ENCODE measurements around the gene BNIP3. TPM values are rescaled to one million over a fixed set of nuclear protein-coding genes. Genes with fewer than 3 reads are reported as not detected.
"Not testable (repeated sequence)": the region's sequence is repeated elsewhere in the genome, so short reads cannot be mapped to it uniquely, and the experiment has no call there.

The BNIP3 gene
- total RNA-seq, 1 donor from 2014 or later, result 35.1 TPM

DNA sequence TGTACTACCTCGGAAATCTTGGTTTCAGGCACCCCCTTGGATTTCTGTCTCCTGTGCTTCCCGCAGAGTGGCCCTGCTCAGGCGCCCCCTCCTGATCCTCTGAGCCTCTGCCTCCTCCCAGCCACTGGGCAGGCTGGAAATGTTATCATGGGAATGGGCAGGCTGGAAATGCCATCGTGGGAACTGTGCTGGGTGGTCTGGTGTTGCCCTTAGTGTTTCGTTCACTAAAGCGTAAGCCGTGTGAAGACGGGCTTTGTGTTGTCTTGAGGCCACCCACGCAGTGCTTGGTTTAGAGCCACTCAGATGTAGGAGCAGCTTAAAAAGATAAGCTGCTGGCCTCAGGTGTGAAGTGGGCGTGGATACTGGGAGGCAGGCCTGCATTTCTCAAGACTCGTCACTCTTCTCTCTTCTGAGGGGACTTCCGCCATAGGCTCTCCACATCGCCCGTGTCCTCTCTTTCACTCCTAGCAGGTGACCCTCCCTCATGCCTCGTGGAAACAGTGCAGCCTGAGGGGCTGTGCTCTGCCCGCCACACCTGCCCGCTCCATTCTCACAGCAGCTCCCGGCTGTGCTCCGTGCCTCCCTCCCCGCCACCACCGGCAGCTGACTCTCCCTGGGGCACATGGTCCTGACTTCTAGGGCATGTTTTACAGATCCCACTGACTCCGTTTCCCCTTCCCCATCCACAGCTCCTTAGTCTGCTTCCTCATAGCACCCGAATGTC is 52.4 kb downstream of the BNIP3 start:
- DNase-seq, result no peak

DNA sequence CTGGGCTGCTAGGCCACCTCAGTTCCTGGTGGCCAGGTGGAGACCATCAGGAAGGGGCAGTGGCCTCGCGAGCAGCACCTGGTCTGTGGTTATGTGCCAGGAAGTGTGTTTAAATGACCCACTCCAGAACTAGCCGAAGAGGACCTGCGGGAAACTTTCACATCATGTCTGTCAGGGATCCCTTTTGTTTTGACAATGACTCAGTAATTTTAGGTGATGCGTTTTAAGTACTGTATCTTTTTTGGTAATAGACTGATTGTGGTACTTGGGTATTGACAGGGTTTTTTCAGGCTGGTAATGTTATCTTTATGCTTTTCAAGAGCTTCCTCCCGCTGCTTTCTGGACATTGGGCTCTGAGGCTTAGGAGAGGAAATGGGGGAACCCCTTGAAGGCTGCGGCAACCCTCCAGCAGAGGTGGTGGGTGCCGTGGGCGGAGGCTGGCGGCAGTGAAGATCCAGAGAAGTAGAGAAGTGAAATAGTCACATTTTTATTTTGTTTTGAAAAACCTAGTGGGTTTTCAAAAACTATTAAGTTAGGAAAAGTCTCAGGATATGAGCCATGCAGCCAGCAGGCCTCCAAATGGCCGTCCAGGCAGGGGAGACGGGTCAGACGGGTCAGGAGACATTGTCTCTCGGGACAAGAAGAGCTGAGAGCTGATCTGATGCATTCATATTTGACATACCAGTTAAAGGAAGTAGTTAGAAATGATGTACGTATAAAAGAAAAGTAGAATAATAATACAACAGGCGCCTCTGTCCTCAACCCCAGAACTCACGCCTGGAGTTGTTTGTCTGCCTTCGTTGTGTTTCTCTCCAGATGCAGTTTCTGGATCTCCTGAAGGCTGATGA is 53.3 kb downstream of the BNIP3 start:
- DNase-seq, result no peak

DNA sequence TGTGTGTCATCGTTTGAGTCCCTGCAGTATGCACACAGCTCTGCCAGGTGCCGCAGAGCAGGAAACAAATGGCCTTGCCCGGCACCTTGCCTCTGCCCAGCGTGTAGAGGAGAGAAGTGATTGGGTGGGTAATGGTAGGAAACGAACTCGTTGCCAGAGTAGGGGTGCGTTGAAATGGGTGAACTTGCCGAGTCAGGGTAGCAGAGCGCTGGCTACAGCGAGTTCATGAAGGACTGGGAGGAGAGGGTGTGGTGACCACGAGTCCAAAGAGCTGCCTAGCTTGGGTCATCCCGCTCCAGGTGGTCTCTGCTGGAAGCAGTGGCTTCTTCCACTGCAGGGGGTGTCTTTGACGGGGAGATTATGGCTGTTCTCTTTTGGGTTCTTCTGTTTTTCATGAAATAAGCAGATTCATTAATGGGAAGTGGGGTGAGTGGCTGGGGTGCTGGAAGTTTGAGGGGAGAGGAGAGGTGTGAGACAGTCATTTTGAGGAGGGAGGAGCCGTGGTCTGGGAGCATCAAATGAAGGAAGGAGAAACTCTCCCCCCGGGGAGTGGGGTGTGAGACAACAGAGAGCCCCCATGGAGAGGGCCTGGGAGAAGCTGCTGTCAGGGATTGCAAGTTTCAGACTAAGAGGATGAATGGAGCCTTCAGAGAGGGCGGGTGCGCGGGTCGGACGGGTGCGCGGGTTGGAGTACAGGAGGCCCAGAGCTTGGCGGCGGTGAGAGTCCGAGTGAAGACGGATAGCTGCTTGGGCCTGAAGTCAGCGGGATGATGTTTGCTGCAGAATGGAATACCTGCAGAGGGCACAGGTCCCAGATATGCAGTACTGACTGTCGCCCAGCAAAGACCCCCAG is 54.8 kb downstream of the BNIP3 start:
- DNase-seq, result no peak

DNA sequence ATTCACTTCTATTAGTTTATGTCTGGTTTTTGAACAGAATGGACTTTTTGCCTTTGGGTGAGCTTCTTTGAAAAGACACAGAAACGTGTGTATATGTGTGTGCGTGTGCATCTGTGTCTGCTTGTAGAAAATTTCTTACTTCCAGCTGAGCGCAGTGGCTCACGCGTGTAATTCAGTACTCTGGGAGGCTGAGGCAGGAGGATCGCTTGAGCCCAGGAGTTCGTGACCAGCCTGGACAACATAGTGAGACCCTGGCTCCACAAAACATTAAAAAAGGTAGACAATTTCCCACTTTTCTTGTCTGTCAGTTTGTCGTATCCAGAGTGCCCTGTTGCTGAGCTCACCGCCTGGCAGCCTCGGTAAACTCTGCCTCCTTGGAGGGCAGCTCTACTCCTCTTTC is 55.5 kb downstream of the BNIP3 start:
- no peak for DNase-seq

DNA sequence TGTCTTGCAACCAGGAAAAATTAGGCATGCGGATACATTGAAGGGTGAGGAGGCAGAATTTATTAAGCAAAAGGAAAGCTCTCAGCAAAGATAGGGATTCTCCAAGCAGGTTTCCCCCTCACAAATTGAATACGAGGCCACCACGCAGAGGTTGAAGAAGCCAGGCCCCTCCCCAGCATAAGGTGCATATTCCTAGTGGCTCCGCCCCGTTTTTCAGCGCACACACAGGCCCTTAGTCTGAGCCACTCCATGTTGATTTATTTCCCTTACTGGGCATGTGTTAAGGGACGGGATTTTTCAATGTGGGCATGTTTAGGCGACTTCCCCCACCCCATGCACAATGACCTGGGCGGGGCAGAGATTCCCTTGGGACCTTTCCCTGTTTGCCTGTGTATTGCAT is 56.0 kb downstream of the BNIP3 start:
- DNase-seq, result no peak

DNA sequence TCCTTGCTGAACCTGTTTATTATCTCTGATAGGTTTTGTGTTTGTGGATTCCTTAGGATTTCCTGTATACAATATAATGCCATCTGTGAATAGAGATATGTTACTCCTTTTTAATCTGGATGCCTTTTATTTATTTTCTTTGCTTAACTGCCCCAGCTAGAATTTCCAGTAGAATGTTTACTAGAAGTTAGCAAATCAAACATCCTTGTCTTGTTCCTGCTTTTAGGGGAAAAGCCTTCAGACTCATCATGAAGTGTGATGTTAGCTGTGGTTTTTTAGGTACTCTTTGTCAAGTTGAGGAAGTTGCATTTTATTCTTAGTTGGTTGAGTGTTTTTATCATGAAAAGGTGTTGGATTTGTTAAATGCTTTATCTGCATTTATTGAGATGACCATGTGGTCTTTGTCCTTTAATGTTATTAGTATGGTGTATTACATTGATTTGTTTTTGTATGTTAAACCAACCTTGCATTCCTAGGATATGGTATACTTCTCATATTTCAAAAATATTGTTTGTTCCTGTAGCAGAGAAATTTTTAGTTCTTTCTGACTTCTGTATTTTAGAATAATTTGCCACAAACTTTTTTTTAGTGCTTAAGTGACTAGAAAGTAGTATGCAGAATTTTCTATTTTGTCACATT is 56.6 kb downstream of the BNIP3 start:
- no peak for DNase-seq

DNA sequence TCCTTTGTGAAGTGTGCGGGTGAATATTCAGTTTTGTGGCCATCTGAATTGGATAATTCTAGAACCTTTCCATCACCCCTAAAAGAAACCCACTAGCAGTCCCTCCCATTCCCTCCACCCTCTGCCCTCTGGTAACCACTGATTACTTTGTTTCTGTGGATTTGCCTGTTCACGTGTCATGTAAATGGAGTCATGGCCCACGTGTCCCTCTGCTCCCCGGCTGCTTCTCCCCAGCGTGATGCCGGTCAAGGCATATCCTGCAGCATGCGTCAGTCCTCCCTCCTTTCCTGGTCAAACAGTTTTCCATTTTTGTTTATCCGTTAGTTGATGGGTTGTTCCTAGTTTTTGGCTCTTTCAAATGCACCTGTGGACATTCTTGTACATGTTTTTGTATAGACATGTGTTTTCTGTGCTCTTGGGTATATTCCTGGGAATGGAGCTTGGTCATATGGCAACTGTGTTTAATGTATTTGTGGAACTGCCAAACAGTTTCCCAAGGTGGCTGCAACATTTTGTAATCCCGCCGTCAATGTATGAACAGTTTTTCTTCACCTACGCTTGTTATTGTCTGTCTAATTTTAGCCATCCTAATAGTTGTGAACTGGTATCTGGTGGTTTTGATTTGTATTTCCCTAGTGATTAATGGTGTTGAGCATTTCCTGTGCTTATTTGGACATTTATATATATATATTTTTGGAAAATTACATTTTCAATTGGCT is 58.5 kb downstream of the BNIP3 start:
- no peak for DNase-seq

DNA sequence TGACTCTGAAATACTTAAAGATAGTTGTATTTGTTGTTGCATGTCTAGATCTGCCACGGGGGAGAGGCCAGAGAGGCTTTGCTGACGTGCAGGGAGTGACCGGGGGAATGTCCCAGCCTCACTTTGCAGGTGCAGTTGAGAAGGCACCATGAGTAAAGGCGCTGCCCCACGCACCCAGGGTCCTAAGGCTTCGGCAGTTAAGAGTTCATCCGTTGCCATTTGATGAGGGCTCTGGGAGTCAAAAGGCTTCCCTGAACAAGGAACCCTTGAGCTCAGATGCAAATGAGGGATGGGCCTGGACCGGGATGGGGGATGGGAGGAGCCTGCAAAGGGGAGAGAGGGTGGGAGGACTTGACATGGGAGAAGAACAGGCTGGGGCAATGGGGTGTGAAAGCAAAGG is 60.5 kb downstream of the BNIP3 start:
- DNase-seq, result no peak

DNA sequence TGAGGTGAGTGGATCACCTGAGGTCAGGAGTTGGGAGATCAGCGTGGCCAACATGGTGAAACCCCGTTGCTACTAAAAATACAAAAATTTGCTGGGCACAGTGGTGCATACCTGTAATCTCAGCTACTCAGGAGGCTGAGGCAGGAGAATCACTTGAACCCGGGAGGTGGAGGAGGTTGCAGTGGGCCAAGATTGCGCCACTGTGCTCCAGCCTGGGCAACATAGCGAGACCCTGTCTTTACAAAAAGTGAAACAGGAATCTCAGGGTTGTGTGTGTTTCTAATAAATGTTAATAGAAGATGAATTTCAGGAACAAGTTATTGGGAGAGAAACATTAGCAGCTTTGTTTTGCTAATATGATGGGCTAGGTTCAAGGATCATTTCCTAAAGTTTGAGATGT is 61.0 kb downstream of the BNIP3 start:
- no peak for DNase-seq

DNA sequence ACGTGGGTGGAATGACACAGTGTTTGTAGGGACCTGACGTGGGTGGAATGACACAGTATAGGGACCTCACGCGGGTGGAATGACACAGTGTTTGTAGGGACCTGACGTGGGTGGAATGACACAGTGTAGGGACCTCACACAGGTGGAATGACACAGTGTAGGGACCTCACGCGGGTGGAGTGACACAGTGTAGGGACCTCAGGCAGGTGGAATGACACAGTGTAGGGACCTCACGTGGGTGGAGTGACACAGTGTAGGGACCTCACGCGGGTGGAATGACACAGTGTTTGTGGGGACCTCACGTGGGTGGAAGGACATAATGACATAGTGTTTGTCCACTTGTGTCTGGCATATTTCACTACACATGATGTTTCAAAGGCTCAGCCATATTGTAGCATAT is 61.6 kb downstream of the BNIP3 start:
- DNase-seq, result no peak

DNA sequence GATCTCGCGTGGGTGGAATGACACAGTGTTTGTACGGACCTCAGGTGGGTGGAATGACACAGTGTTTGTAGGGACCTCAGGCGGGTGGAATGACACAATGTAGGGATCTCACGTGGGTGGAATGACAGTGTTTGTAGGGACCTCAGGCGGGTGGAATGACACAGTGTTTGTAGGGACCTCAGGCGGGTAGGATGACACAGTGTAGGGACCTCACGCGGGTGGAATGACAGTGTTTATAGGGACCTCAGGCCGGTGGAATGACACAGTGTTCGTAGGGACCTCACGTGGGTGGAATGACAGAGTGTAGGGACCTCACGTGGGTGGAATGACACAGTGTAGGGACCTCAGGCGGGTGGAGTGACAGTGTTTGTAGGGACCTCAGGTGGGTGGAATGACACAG is 62.3 kb downstream of the BNIP3 start:
- not testable (repeated sequence) for DNase-seq

Other genes starting within 250 kb of the BNIP3 start
- gene PPP2R2D, start 80.9 kb downstream of the BNIP3 start, total RNA-seq, result 64.1 TPM
- gene JAKMIP3, start 84.0 kb upstream of the BNIP3 start, total RNA-seq, result 4.8 TPM
- 40.6 TPM for gene DPYSL4, start 205.0 kb upstream of the BNIP3 start, total RNA-seq